SU-DHL-6 (cell line): ENCODE results near the gene TOP1.

Experiments used
- H2AFZ ChIP-seq: fragments of 200-600 bp; sonication (generic); 2 replicates; pipeline ENCODE4 v1.6.1; 2014; ENCODE audit warnings: low read depth, mild to moderate bottlenecking, moderate library complexity, mixed read lengths, antibody characterized with exemption, low read length; ENCODE audit not compliant: severe bottlenecking
- H3F3A ChIP-seq: fragments of 200-600 bp; shearing (Covaris generic); 2 replicates; pipeline ENCODE4 v1.6.0; 2016; ENCODE audit warnings: antibody characterized with exemption, mild to moderate bottlenecking; ENCODE audit not compliant: insufficient read depth
- H3K27ac ChIP-seq: fragments of 200-600 bp; sonication (generic); 2 replicates; pipeline ENCODE4 v1.5.1; 2016; ENCODE audit warnings: low read depth, mild to moderate bottlenecking, low read length, moderate library complexity, mixed read lengths
- H3K27me3 ChIP-seq: fragments of 200-600 bp; sonication (generic), shearing (Covaris generic); 2 replicates; pipeline ENCODE4 v1.6.0; 2014; ENCODE audit warnings: mild to moderate bottlenecking, low read length
- H3K36me3 ChIP-seq: fragments of 200-600 bp; sonication (generic); 2 replicates; pipeline ENCODE4 v1.6.1; 2014; ENCODE audit warnings: mild to moderate bottlenecking, low read length, mixed read lengths
- H3K4me2 ChIP-seq: fragments of 300-600, 200-600 bp; shearing (Covaris generic), sonication (generic); 2 replicates; pipeline ENCODE4 v1.6.0; 2014; ENCODE audit warnings: low read length, low read depth, mild to moderate bottlenecking; ENCODE audit not compliant: poor library complexity, severe bottlenecking
- H3K4me3 ChIP-seq: fragments of 200-600 bp; sonication (generic); 2 replicates; pipeline ENCODE4 v1.5.1; 2014; ENCODE audit warnings: antibody characterized with exemption, low read length, mild to moderate bottlenecking, mixed read lengths; ENCODE audit not compliant: insufficient read depth, poor library complexity, severe bottlenecking
- H3K79me2 ChIP-seq: fragments of 200-600 bp; sonication (generic); 2 replicates; pipeline ENCODE4 v1.6.1; 2014; ENCODE audit warnings: mild to moderate bottlenecking, low read length, moderate library complexity; ENCODE audit not compliant: insufficient read depth
- H3K9ac ChIP-seq: fragments of 200-600 bp; sonication (generic); 2 replicates; pipeline ENCODE4 v1.7.0; 2014; ENCODE audit warnings: mild to moderate bottlenecking, low read length
- H3K9me2 ChIP-seq: fragments of 200-600 bp; sonication (generic); replicated peaks from 2 replicates; pipeline ENCODE4 v1.6.1; 2014; ENCODE audit warnings: low read length; ENCODE audit not compliant: insufficient read depth
- H3K9me3 ChIP-seq: fragments of 200-600 bp; sonication (generic); 2 replicates; pipeline ENCODE4 v1.6.1; 2014; ENCODE audit warnings: low read length, mixed read lengths; ENCODE audit not compliant: insufficient read depth
- H4K20me1 ChIP-seq: fragments of 200-600 bp; sonication (generic); 2 replicates; pipeline ENCODE4 v1.6.1; 2014; ENCODE audit warnings: low read depth, mild to moderate bottlenecking, antibody characterized with exemption, low read length, moderate library complexity, mixed read lengths
- EZH2phosphoT487 ChIP-seq: fragments of 200-600 bp; sonication (generic), shearing (Covaris generic); conservative IDR thresholded peaks from 2 replicates; pipeline ENCODE4 v1.6.1; 2018; ENCODE audit warnings: mild to moderate bottlenecking, antibody characterized with exemption, low read length, moderate library complexity, mixed read lengths
- TF ChIP-seq, protein P1 (sequence below): fragments of 200-600 bp; sonication (generic); IDR thresholded peaks from one replicate; pipeline ENCODE4 v1.5.1; 2017; ENCODE audit warnings: antibody characterized with exemption, mild to moderate bottlenecking, low read length, moderate library complexity; ENCODE audit not compliant: insufficient read depth, poor library complexity, severe bottlenecking

The TOP1 gene

DNA sequence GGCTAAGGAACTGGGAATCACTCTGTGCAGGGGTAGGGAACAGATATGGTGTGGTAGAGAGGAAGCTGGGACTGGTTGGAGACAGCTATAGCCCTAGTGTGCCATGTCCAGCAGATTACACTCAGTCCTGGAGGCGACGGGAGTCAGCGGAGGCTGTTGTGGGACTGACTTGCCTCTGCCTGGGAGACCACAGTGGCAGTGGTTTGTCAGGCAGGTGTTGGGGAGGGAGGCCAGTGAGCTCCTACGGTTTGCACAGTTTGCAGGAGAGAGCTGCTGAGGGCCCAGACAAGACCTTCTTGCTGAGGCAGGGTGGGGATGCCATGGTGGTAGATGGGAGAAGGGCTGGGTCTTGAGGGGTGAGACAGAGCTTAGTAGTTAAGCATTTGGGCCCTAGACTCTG, 113.6 kb downstream of the TOP1 start:
- Histone ChIP-seq H3K79me2 (peaks cover 88% of the 10 kb centered on the region), H3K4me3 (no peak overlapping the region), H3K4me2 (no peak overlapping the region), H3K27ac (no peak overlapping the region), H2AFZ (no peak overlapping the region), H4K20me1 (no peaks in the 10 kb centered on the region; the same call in 1 of the 2 replicates), H3K36me3 (no peaks in the 10 kb centered on the region), H3F3A (0 out of 2 replicates have a peak, but pooled peaks cover 5% of the 10 kb centered on the region), H3K9ac (no peak overlapping the region), H3K27me3 (no peaks in the 10 kb centered on the region), H3K9me3 (no peaks in the 10 kb centered on the region), H3K9me2 (no peaks in the 10 kb centered on the region)
- TF ChIP-seq, protein P1, sequence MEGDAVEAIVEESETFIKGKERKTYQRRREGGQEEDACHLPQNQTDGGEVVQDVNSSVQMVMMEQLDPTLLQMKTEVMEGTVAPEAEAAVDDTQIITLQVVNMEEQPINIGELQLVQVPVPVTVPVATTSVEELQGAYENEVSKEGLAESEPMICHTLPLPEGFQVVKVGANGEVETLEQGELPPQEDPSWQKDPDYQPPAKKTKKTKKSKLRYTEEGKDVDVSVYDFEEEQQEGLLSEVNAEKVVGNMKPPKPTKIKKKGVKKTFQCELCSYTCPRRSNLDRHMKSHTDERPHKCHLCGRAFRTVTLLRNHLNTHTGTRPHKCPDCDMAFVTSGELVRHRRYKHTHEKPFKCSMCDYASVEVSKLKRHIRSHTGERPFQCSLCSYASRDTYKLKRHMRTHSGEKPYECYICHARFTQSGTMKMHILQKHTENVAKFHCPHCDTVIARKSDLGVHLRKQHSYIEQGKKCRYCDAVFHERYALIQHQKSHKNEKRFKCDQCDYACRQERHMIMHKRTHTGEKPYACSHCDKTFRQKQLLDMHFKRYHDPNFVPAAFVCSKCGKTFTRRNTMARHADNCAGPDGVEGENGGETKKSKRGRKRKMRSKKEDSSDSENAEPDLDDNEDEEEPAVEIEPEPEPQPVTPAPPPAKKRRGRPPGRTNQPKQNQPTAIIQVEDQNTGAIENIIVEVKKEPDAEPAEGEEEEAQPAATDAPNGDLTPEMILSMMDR, result no peak
- no peak for TF ChIP-seq EZH2phosphoT487

DNA sequence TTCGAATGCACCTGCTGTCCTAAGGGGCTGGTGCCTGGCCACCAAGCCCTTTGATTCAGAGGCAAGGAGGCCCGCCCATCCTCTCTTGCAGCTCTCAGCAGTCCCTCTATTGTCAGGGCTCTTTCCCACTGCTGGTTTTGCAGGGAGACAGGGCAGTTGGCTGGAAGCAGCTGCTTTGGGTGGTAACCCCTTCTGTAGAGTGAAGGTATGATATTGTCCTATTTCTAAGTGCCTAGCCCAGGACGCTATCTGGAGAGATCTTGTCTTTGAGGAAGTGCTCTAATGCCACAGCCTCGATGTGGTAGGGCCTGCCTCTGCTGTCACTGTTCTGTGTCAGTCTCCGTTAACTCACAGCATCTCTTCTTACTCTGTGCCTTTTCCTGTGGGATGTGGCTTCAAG, 114.3 kb downstream of the TOP1 start:
- Histone ChIP-seq H3K4me2 (no peak overlapping the region), H3K27me3 (no peaks in the 10 kb centered on the region), H3K4me3 (no peak overlapping the region), H4K20me1 (no peaks in the 10 kb centered on the region; the same call in 1 of the 2 replicates), H3K79me2 (peaks cover 90% of the 10 kb centered on the region), H3K9ac (no peak overlapping the region), H2AFZ (no peak overlapping the region), H3K27ac (no peak overlapping the region), H3K9me3 (no peaks in the 10 kb centered on the region), H3F3A (0 out of 2 replicates have a peak, but pooled peaks cover 4% of the 10 kb centered on the region), H3K36me3 (no peaks in the 10 kb centered on the region), H3K9me2 (no peaks in the 10 kb centered on the region)
- TF ChIP-seq, protein P1, result no peak
- no peak for TF ChIP-seq EZH2phosphoT487

DNA sequence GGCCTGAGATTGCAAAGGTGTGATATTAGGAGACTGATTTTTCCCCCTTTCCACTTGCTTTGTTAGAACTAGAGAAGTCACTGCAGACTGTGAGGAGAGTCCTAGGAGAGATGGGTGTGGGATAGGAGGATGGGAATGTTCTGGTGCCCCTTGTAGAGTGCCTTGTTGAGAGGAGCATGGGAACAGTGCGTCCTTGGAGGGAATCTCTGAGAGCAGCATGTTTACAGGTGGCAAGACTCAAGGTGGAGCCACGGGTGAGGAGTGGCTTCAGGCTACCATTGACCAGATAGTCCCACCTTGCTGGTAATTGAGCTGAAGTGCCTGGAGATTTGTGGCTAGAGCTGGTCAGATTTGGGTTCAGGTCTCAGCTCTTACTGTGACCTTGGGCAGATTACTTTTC, 114.7 kb downstream of the TOP1 start:
- no peak for TF ChIP-seq EZH2phosphoT487
- TF ChIP-seq, protein P1, result no peak
- Histone ChIP-seq H3K4me3 (no peak overlapping the region), H2AFZ (no peak overlapping the region)

More for the DNA sequence above, 114.7 kb downstream of the TOP1 start:
- Histone ChIP-seq H3K27me3 (no peaks in the 10 kb centered on the region), H3K36me3 (no peaks in the 10 kb centered on the region), H3K4me2 (no peak overlapping the region), H3K9ac (no peak overlapping the region), H3K27ac (no peak overlapping the region), H4K20me1 (no peaks in the 10 kb centered on the region; the same call in 1 of the 2 replicates), H3F3A (0 out of 2 replicates have a peak, but pooled peaks cover under 1% of the 10 kb centered on the region), H3K9me3 (no peaks in the 10 kb centered on the region), H3K79me2 (peaks cover 90% of the 10 kb centered on the region), H3K9me2 (no peaks in the 10 kb centered on the region)
